ENCODE measurements around the gene UBAC2.

UBAC2 gene

GRCh38 chr13:99329477-99329876 lies 128.8 kb downstream of the UBAC2 start:
- TF ChIP-seq ZNF274 (IDR thresholded peaks at IDR 0.05; ENCODE audit: low read depth, low read length) = no peak
- no peak overlapping the region for H3K4me3 ChIP-seq (ENCODE audit: low read length)

DNA sequence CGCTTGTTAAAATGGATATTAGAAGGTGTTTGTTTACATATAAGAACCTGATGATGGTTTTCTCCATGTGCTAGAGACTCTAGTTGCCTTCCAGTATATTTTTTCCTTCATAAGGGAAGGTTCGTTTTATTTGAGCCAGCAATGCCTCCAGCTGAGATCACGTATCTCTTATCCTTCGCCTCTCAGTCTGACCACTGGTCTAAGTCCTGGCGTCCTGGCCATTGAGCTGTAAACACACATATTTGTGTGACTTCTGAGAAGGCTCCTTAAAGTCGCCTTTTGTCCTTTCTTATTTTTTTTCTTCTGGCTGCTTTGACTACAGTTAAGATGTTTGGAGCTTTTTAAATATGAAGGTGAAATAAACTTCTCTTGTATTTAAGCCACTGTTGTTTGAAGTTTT lies 130.3 kb downstream of the UBAC2 start:
- no peak overlapping the region for H3K4me3 ChIP-seq (ENCODE audit: low read length)
- no peak for TF ChIP-seq ZNF274 (IDR thresholded peaks at IDR 0.05; ENCODE audit: low read depth, low read length)

- no peak for TF ChIP-seq ZNF274 (IDR thresholded peaks at IDR 0.05; ENCODE audit: low read depth, low read length)
- H3K4me3 ChIP-seq (ENCODE audit: low read length) = no peak overlapping the region
Measured at GRCh38 chr13:99331881-99332293, 131.2 kb downstream of the UBAC2 start.

DNA sequence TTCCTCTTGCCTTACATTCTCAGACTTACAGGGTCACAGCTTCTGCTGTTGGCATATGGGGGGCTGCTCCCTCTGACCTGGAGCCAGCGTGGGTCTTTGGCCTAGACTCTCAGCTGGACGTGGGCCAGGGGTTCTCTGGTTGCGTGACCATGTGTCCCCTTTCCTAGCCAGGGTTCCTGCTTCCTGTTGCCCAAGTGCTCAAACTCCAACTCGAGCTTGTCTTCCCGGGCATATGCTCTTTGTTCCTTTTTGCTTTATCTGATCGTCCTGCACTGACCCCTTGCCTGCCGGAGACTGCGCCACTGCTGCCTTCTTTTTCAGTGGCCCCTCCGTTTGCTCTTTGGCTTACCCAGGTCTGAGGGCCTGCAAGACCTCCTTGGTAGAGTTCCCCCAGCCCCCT lies 131.8 kb downstream of the UBAC2 start:
- H3K4me3 ChIP-seq (ENCODE audit: low read length) = no peak overlapping the region
- TF ChIP-seq ZNF274 (IDR thresholded peaks at IDR 0.05; ENCODE audit: low read depth, low read length) = no peak

- no peak for TF ChIP-seq ZNF274 (IDR thresholded peaks at IDR 0.05; ENCODE audit: low read depth, low read length)
- no peak overlapping the region for H3K4me3 ChIP-seq (ENCODE audit: low read length)
Measured at GRCh38 chr13:99334221-99334620, 133.6 kb downstream of the UBAC2 start.

GRCh38 chr13:99335087-99335486 lies 134.4 kb downstream of the UBAC2 start:
- TF ChIP-seq ZNF274 (IDR thresholded peaks at IDR 0.05; ENCODE audit: low read depth, low read length) = no peak

DNA sequence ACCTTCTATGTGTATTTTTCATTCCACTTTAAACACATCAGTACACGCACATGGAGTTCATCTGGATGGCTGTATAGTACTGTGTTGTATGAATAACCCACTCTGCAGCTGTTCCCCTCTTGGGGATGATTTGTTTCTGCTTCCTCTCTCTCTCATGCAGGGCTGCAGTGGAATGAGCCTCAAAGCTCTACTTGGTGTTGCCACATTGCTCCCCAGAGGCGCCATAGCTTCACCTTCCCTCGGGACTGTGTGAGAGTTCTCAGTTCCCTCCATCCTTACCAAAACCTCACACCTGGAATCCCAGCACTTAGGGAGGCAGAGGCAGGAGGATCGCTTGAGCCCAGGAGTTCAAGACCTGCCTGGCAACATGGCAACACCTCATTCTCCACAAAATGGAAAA lies 134.9 kb downstream of the UBAC2 start:
- TF ChIP-seq ZNF274 (IDR thresholded peaks at IDR 0.05; ENCODE audit: low read depth, low read length) = no peak
- no peak overlapping the region for H3K4me3 ChIP-seq (ENCODE audit: low read length)

More at GRCh38 chr13:99335087-99335486, 134.4 kb downstream of the UBAC2 start:
- no peak overlapping the region for H3K4me3 ChIP-seq (ENCODE audit: low read length)

DNA sequence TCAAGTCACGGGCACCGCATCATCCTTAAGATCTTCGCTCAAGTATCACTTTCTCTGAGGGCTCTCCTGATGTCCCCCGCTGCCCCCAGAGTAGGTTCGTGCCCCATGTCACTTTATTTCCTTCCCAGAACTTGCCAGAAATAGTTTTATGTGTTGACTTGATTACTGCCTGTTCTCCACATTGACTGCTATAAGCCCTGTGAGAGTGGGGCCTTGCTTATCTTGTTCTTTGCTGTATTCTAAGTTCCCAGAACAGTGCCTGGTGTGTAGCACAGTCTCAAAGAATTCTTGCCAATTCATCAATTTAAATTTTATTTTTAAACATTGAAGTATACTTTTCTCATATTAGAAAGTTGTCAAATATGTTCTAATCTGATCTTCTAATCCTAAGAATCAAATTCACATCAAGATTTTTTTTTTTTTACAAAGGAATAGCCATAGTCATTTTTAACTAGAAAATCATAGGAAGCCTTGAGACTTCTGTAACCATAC lies 138.6 kb downstream of the UBAC2 start:
- no peak overlapping the region for H3K4me3 ChIP-seq (ENCODE audit: low read length)
- no peak for TF ChIP-seq ZNF274 (IDR thresholded peaks at IDR 0.05; ENCODE audit: low read depth, low read length)

DNA sequence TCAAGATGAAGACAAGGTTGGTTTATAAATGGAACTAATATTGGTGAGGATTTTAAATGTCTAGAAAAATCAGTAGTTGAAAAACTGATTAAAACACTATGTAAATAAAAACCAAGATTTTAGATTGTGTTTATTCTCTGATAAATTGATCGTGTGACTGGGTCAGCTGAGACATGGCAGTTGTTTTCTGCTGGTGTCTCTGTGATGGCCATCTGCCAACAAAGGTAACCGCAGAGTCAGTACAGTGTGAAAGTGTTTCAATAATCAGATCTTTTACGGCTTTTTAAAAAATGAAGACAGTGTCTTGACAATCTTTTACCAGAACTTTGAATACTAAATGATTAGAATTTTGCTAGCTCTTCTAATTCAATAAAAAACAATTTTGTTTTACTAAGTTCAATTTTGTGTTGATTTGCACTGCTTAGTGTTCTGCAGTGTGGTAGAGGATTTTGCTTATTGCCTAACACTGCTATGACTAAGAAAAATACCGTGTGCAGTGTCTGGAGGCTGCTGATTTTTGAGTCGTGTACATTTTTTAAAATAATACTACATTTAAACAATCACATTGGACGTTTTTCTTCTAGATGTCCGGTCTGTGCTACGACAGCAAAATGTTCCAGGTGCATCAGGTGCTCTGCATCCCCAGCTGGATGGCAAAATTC lies 139.2 kb downstream of the UBAC2 start:
- TF ChIP-seq ZNF274 (IDR thresholded peaks at IDR 0.05; ENCODE audit: low read depth, low read length) = no peak
- H3K4me3 ChIP-seq (ENCODE audit: low read length) = no peak overlapping the region

DNA sequence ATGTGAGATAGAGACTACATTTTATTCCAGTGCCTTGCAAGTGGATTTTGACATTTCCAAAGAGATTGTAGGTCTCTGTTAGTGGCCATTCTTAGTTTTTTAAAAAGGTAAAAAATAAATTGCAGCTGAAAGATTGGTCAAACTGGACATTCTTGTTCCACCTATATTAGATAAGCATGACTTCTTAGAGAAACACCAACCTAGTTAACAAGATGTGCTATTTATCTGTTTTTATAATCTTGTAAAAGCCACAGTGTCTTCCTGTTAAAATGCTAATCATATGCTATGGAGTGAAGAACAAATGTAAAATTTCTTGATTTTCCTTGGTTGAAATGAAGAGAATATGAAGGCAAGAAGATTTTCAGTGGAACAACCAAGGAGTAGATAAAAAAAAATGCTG lies 140.0 kb downstream of the UBAC2 start:
- TF ChIP-seq ZNF274 (IDR thresholded peaks at IDR 0.05; ENCODE audit: low read depth, low read length) = no peak
- no peak overlapping the region for H3K4me3 ChIP-seq (ENCODE audit: low read length)

GRCh38 chr13:99341969-99342722 lies 141.5 kb downstream of the UBAC2 start:
- H3K4me3 ChIP-seq (ENCODE audit: low read length) = no peak overlapping the region
- TF ChIP-seq ZNF274 (IDR thresholded peaks at IDR 0.05; ENCODE audit: low read depth, low read length) = no peak

DNA sequence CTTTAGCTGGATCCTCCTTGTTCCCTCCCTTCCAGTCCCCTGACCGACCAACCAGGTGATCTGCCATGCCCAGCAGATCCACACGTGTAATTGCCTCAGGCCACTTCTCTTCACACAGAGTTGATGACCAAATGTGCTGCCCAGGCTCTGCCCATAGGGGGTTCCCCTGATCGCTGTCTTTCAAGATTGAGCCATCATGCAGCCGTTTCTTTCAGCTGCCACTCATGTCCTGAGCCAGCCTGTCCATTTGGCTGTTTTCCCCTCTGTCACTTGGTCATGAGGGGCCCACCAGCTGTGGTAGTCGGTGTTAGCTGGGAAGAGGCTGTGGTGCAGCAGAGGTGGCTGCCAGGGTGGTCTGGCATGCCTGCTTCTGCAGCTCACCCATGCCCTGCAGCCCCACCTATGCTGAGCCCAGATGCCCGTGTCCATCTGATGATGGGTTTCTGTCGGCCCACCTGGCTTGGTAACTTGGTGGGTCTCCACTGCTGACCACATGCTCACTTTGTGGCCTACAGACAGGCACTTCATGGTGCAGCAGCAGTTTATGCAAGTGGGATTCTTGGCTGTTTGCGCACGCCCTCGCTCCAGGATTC lies 142.2 kb downstream of the UBAC2 start:
- no peak overlapping the region for H3K4me3 ChIP-seq (ENCODE audit: low read length)
- TF ChIP-seq ZNF274 (IDR thresholded peaks at IDR 0.05; ENCODE audit: low read depth, low read length) = no peak

DNA sequence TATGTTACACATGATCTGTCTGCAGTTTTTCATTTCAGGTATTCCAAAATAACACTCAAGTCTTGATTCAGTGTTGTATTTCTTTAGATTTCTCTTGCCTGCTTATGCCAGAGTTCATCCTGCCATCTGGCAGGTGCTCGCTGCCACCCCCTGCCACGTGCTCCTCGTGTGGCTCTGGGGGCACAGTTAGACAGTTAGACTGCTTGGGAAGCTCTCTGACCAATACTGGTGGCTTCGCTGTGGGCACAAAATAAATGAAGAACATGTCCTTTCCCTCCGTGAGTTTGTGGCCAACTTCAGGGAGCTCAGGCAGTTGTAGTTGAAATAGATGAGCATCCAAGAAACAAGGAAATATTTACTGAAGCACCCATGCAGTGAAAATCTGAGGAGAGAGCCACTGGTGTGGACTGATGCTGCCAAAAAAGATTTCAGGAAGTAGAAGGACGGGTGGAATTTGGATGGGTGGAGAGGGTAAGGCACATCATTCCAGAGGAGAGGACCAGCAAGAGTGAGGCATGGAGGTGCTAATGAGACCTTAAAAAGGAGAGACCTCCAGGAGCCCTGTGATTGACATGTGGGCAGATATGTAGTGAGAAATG lies 144.1 kb downstream of the UBAC2 start:
- no peak overlapping the region for H3K4me3 ChIP-seq (ENCODE audit: low read length)
- no peak for TF ChIP-seq ZNF274 (IDR thresholded peaks at IDR 0.05; ENCODE audit: low read depth, low read length)

DNA sequence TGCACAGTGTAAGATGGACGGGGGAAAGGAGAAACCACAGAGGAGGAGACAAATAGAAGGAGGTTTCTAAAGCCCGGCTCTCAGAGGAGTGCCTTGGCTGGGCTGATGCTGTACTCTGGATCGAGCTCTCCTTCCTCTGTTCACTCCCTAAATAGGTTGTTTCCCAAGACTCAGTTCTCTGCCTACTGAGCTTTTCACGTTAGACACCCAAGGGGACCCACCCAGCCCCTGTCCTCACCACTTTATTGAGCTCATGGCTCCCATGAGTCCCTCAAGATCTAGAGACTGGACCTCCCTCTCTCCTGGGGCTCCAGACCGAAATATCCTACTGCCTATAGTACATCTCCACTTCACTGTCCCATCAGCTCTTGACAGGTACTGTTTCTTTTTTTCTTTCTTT lies 144.7 kb downstream of the UBAC2 start:
- TF ChIP-seq ZNF274 (IDR thresholded peaks at IDR 0.05; ENCODE audit: low read depth, low read length) = no peak
- H3K4me3 ChIP-seq (ENCODE audit: low read length) = no peak overlapping the region
